ENCODE results near the gene SUMF1.

The SUMF1 gene

GRCh38 chr3:4416427-4416945, 50.6 kb downstream of the SUMF1 start:
- no peak for DNase-seq (ENCODE audit: low read depth)

- no peak for DNase-seq (ENCODE audit: low read depth)
These were observed 53.6 kb downstream of the SUMF1 start for GRCh38 chr3:4413467-4413866.

- DNase-seq (ENCODE audit: low read depth): no peak
These were observed 55.2 kb downstream of the SUMF1 start for GRCh38 chr3:4411833-4412232.

GRCh38 chr3:4411236-4411635, 55.8 kb downstream of the SUMF1 start:
- no peak for DNase-seq (ENCODE audit: low read depth)

GRCh38 chr3:4410606-4411005, 56.5 kb downstream of the SUMF1 start:
- no peak for DNase-seq (ENCODE audit: low read depth)

- DNase-seq (ENCODE audit: low read depth): no peak
These were observed 57.0 kb downstream of the SUMF1 start for GRCh38 chr3:4409971-4410573.

- no peak for DNase-seq (ENCODE audit: low read depth)
These were observed 57.7 kb downstream of the SUMF1 start for GRCh38 chr3:4409415-4409814.

GRCh38 chr3:4408958-4409357, 58.1 kb downstream of the SUMF1 start:
- no peak for DNase-seq (ENCODE audit: low read depth)

GRCh38 chr3:4407941-4408340, 59.1 kb downstream of the SUMF1 start:
- DNase-seq (ENCODE audit: low read depth): no peak

- no peak for DNase-seq (ENCODE audit: low read depth)
These were observed 60.1 kb downstream of the SUMF1 start for GRCh38 chr3:4406746-4407568.

GRCh38 chr3:4404881-4405280, 62.2 kb downstream of the SUMF1 start:
- no peak for DNase-seq (ENCODE audit: low read depth)

GRCh38 chr3:4401441-4401840, 65.6 kb downstream of the SUMF1 start:
- no peak for DNase-seq (ENCODE audit: low read depth)

GRCh38 chr3:4399476-4399875, 67.6 kb downstream of the SUMF1 start:
- DNase-seq (ENCODE audit: low read depth): no peak

- no peak for DNase-seq (ENCODE audit: low read depth)
These were observed 68.2 kb downstream of the SUMF1 start for GRCh38 chr3:4398941-4399245.

- no peak for DNase-seq (ENCODE audit: low read depth)
These were observed 68.7 kb downstream of the SUMF1 start for GRCh38 chr3:4398120-4398940.

- DNase-seq (ENCODE audit: low read depth): no peak
These were observed 69.6 kb downstream of the SUMF1 start for GRCh38 chr3:4397466-4397865.

- no peak for DNase-seq (ENCODE audit: low read depth)
These were observed 70.5 kb downstream of the SUMF1 start for GRCh38 chr3:4396542-4396941.

- DNase-seq (ENCODE audit: low read depth): no peak
These were observed 71.1 kb downstream of the SUMF1 start for GRCh38 chr3:4396006-4396405.

GRCh38 chr3:4395448-4395847, 71.6 kb downstream of the SUMF1 start:
- no peak for DNase-seq (ENCODE audit: low read depth)

- DNase-seq (ENCODE audit: low read depth): no peak
These were observed 72.5 kb downstream of the SUMF1 start for GRCh38 chr3:4394567-4394966.

- no peak for DNase-seq (ENCODE audit: low read depth)
These were observed 73.0 kb downstream of the SUMF1 start for GRCh38 chr3:4394048-4394447.

GRCh38 chr3:4392992-4393391, 74.1 kb downstream of the SUMF1 start:
- DNase-seq (ENCODE audit: low read depth): no peak
